ENCODE results near the gene PCYT1A.
"Not testable (repeated sequence)": the region's sequence is repeated elsewhere in the genome, so short reads cannot be mapped to it uniquely, and the experiment has no call there.

Gene PCYT1A

DNA sequence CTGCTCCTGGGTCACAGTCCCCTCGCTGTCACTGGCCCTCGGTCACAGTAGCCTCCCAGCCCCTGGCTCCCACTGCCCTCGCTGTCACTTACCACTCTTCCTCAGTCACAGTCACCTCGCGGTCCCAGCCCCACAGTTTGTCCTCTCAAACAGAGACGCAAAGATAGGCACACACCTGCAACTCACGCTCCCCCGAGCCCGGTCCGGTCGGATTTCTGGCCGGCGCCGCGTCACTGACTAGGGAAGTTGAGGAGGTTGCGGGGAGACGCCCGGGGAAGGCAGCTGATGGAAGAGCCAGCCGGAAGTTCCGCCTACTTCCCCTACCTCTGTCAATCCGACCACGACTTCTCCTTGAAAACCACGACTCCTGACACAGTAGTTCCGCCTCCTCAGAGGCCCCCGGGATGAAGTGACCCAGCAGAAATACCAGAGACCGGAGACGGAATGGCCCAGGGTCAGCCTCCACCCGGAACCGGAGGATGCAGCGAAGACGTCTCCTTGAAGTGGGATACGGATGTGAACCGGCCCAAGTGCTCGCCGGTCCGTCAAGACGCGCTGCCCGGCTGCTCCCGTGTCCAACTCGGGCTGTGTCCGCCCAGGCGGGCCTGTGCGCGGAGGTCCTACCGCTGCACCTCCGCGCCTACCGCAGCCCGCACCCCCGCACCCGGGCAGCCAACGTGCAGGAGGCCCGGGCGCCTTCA lies at the start of gene PCYT1A:
TSS of gene PCYT1A (minus strand) at position 287 of the 701 bp plus-strand sequence. CDS start 17,195 bp downstream, outside the sequence.
- peak; percentile 73 for DNase-seq (ENCODE audit: low read depth)

DNA sequence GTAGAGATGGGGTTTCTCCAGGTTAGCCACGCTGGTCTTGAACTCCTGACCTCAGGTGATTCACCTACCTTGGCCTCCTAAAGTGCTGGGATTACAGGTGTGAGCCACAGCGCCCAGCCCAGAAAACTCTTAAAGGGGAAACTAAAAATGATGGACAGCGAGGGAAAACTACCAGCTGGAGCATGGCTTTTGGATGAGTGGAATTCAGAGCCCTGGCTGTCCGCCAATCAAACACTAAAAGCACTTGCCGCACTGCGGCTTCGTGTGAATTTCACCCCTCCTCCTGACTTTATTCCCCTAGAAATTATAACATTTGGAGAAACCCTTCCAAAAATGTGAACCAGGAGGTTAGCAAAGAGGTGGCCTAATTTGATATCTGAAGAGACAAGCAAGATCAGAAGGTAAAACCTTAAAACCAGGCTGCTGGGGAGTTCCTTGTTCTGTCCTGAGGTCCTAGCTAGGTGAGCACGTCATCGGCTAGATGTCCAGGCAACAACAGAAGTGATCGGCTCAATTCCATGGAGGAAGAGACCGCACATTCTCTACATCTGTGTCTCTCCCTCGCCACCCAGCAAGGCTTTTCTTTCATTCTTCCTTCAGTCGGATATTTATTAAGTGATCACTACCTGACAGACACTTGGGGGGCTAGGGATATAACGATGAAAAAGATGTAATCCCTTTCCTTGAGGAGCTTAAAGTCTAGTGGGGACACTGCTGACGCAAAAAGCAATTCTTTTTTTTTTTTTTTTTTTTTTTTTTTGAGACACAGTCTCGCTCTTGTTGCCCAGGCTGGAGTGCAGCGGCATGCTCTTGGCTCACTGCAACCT lies 49.0 kb upstream of the PCYT1A start:
- DNase-seq (ENCODE audit: low read depth), result no peak

DNA sequence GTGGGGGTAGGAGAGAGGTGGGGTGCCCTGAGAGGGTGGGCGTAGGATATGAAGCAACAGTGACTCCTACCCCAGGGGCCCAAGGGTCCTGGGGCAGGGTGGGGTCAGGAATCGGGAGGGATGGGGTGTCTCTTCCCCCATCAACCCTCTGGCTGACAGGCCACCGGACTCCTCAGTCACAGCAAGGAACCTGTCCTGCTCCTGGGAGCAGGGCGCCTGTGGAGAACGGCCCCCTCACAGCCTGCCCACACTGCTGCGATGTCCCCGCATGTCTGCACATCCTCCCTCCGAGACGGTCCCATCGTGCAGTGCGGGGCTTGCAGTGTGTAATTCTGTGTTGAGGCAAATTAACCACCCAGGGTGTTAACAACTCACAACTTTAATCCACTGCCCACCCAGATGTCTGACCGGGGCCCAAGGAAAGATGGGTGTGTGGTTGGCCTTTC lies 48.0 kb upstream of the PCYT1A start:
- DNase-seq (ENCODE audit: low read depth), result no peak

DNA sequence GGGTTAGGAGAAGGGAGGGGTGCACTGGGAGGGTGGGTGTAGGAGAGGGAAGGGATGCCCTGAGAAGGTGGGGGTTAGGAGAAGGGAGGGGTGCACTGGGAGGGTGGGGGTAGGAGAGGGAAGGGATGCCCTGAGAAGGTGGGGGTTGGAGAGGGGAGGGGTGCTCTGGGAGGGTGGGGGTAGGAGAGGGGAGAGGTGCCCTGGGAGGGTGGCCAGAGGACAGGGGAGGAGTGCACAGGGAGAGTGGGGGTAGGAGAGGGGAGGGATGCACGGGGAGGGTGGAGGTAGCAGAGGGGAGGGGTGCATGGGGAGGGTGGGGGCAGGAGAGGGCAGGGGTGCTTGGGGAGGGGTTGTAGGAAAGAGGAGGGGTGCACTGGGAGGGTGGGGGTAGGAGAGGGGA lies 47.5 kb upstream of the PCYT1A start:
- DNase-seq (ENCODE audit: low read depth), result no peak

DNA sequence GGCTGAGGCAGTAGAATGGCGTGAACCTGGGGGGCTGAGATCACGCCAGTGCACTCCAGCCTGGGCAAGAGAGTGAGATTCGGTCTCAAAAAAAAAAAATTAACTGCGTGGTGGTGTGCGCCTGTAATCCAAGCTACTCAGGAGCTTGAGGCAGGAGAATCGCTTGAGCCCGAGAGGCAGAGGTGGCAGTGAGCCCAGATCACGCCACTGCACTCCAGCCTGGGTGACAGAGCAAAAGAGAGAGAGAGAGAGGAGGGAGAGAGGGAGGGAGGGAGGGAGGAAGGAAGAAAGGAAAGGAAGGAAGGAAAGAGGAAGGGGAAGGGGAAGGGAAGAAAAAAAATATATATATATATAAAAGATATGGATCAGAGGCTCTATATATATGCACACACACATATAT lies 44.6 kb upstream of the PCYT1A start:
- DNase-seq (ENCODE audit: low read depth), result no peak

DNA sequence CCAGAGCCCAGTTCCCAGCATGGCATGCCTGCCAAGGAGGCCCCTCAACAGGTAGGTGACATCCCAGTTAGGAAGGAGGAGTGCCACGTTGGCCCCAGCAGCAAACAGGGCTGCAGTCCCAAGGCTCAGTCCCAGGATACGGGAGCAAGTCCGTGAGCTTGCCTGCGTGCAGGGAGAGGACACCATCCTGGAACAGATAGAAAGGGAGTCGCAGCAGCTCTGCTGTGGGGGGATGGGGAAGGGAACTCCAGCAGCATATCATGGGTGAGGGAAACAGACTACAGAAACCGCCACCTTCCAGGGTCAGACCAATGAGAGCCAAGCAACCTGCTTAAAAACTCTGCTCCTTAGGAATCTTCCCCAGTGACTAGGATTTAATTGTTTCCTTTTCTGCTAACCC lies 39.9 kb upstream of the PCYT1A start:
- DNase-seq (ENCODE audit: low read depth), result no peak

DNA sequence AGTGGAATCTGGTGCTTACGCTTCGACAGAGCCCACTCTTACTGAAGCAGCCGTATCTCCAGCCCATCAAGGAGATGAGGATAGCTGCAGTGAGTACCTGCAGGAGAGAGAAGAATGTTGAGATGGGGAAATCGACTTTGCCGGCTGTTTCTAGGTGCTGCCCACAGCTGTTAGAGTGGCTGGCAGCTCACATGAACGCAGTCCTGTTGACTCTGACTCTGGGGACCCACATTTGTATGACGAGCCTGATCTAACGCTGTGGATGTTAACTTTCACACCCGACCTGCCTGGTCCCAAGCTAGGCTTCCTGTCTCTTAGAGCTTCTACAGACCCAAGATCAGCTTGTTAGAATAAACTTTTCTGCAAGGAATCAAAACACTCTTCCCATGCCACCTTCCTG lies 39.4 kb upstream of the PCYT1A start:
- no peak for DNase-seq (ENCODE audit: low read depth)

DNA sequence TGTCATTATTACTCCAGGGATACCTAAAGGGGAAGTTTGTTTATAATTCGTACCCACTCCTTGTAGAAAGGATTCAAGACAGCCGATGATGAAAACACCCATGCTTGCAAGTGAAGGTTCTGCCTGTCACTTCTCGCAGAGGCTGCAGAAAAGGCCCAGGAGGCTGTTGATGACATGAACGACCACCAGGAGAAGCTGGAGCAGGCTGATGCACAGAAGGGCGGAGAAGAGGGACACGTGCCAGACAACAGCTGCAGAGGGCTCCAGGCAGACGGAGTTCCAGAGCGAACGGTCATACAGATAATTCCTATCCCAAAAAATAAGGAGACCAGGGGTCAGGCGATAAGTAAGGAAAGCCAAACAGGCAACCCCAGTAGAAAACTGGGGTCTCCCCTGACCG lies 36.2 kb upstream of the PCYT1A start:
- DNase-seq (ENCODE audit: low read depth), result no peak

DNA sequence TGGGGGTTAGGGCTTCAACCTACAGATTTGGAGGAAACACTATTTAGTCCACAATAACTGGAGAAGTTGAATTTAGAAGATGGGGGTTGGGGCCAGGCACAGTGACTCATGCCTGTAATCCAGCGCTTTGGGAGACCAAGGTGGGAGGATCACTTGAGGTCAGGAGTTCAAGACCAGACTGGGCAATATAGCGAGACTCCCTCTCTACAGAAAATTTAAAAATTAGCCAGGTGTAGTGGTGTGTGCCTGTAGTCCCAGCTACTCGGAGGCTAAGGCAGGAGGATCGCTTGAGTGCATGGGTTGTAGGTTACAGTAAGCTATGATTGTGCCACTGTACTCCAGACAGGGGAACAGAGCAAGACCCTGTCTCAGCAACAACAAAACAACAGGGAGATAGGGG lies 35.5 kb upstream of the PCYT1A start:
- no peak for DNase-seq (ENCODE audit: low read depth)

DNA sequence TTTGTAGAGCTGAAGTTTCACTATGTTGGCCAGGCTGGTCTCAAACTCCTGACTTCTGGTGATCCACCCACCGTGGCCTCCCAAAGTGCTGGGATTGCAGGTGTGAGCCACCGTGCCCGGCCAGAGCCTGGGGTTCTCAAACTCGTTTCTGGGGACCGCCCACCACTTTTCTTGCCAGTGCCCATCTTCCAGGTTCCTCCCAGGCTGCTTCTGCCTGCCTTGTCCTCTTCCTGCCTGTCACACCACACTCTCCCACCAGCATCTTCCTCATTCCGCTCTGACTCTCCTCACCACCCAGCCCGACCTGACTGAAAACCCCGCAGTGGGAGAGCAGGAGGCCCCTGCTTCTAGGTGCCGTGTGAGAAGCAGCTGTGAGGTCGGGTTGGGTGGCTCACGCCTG lies 33.6 kb upstream of the PCYT1A start:
- DNase-seq (ENCODE audit: low read depth), result no peak

DNA sequence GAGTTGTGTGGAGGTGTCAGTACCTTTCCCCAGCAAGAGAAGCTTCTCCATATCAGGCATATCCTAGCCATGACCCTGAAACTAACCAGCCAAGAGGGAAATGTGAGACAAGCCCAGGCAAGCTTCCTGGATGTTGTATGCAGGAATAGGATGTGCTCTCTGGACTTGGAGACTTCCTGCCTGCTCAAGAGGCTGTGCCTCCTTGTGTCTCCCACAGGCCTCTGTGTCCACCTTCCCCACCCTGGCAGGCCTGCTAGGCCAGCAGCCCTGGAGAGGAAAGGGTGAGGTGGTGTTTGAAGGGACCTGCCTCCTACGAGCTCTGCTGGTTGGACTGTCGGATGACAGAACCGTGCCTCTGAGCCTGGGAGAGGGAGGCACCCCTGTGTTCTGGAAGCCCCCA lies 32.6 kb upstream of the PCYT1A start:
- DNase-seq (ENCODE audit: low read depth), result no peak

DNA sequence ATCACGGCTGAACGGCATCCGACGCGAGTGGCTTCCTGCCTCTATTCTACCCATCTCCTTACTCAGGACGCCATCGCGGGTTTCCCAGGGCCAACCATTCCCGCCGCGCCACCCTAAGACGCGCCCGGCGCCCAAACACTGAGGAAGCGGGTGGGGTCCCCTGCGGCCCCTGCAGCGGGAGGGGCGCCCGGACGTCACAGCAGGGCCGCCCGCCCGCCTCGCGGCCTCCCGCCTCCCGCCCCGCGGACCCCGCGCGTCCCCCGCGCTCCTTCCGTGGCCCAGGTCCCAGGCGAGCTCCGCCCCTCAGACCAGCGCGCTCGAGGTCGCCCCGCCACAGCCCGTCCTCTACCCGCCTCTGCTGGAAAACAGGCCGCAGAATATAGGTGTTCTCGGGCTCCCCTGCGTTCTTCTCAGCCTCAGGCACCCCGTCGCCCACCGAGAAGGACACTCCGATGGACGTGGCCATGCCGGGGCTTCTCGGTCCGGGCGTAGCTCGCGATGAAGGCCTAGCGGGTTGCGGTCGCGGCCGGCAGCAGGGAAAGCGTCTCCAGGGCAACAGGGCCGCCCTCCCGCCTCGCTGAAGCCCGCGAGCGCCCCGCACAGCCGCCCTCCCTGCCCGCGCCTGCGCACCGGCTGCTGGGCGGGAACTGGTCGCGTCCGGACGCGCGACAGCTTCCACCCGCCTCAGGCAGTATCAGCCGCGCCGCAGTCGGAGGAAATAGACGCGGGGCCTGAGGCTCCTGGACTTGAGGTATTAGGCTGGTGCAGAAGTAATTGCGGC lies 30.4 kb upstream of the PCYT1A start, which contains the start of gene DYNLT2B:
TSS of gene DYNLT2B (minus strand) at position 554 of the 781 bp plus-strand sequence. CDS start at position 466, 88 bp downstream.
- DNase-seq (ENCODE audit: low read depth), result peak; percentile 91

DNA sequence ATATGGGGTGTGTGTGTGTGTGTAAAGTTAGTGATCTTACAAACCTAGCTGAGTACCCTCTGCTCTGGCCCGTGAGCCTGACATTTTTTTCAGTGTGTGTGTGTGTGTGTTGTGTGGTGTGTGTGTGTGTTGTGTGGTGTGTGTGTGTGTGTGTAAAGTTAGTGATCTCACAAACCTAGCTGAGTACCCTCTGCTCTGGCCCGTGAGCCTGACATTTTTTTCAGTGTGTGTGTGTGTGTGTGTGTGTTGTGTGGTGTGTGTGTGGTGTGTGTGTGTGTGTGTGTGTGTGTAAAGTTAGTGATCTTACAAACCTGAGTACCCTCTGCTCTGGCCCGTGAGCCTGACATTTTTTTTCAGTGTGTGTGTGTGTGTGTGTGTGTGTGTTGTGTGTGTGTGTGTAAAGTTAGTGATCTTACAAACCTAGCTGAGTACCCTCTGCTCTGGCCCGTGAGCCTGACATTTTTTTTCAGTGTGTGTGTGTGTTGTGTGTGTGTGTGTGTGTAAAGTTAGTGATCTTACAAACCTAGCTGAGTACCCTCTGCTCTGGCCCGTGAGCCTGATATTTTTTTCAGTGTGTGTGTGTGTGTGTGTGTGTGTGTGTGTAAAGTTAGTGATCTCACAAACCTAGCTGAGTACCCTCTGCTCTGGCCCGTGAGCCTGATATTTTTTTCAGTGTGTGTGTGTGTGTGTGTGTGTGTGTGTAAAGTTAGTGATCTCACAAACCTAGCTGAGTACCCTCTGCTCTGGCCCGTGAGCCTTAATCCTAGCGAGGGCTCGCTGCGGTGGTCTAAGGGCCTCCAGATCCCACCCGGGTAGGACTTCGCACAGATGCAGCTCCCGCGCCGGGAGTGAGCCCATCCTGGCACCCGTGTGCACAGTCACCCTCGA lies 29.5 kb upstream of the PCYT1A start:
- DNase-seq (ENCODE audit: low read depth), result not testable (repeated sequence)

DNA sequence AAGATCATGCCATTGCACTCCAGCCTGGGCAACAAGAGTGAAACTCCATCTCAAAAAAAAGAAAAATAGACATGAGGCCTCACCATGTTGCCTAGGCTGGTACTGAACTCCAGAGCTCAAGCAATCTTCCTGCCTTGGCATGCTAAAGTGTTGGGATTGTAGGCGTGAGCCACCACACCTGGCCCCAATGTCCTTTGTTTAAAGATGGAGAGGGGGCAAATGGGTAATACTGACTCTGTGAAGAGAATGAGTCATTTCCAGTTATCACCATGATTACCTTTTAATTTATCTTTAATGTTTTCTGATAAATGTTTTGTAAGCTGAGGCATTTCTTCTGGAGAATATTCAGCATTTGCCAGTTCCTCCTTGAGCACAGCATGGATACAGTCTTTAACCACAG lies 28.3 kb upstream of the PCYT1A start:
- DNase-seq (ENCODE audit: low read depth), result no peak

DNA sequence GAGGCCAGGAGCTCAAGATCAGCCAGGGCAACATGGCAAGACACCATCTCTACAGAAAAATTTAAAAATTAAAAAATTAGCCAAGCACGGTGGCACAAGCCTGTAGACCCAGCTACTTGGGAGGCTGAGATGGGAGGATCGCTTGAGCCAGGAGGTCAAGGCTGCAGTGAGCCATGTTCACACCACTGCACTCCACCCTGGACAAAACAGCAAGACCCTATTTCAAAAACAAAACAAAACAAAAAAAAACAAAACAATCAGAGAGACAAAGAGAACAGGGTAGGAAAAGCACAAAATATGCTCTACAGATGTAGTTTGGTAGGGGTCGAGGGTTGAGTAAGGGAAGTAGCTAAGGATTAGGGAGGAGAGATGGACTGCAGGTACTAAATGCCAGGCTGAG lies 27.1 kb upstream of the PCYT1A start:
- no peak for DNase-seq (ENCODE audit: low read depth)

DNA sequence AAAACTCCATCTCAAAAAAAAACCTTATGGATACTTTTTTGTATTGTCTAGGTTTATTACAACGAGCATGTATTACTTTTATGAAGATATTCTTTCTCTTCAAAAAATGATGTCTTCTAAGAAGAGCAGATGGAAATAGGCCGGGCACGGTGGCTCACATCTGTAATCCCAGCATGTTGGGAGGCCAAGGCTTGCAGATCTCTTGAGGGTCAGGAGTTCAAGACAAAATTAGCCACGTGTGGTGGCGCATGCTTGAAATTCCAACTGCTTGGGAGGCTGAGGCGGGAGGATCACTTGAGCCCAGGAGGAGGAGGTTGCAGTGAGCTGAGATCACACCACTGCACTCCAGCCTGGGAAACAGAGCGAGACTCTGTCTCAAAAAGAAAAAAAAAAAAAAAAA lies 26.6 kb upstream of the PCYT1A start:
- not testable (repeated sequence) for DNase-seq (ENCODE audit: low read depth)

DNA sequence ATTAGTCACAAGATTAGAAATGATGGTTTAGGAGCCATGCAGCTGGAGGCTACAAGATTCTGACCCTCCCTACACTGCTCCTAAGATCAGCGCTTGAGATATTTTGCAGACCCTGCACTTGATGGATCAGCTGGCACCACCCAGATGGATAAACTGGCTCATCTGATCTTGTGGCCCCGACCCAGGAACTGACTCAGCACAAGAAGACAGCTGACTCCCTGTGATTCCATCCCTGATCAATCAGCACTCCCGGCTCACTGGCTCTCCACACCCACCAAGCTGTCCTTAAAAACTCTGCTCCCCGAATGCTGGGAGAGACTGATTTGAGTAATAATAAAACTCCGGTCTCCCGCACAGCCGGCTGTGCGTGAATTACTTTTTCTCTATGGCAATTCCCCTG lies 15.4 kb upstream of the PCYT1A start:
- DNase-seq (ENCODE audit: low read depth), result not testable (repeated sequence)

DNA sequence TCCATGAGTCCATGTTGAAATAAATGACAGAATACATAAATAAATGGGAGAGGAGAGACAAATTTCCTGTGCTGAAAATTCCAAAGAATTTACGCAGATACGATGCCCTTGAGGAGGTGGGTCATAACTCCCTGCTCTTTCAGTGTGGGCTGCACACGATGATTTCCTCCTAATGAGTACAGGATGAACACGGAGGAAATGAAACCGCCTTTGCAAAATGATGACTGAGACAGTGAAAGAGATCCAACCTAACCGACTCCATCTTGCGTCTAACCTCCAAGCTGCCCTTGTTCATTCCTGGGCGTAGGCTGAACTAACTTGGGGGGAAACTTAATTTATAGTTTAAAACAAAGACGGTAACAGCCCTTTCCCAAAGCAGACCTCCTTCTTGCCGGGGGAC lies 15.0 kb upstream of the PCYT1A start:
- not testable (repeated sequence) for DNase-seq (ENCODE audit: low read depth)

DNA sequence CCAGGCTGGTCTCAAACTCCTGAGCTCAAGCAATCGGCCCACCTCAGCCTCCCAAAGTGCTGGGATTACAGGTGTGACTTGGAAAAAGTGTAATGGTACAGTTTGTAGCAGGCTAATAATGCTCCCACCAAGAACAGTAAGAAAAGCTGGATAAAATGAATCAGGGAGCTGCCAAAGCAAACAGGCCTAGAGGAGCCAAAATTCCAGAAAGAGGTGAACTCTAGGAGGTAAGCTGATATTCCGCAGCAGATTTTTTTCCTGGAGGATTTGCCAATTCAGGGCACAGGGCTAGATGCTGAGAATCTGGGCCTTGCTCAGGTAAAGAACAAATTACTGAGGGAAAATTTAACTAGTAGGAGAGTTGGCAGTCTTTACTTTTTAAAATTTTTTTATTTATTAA lies 11.0 kb upstream of the PCYT1A start:
- no peak for DNase-seq (ENCODE audit: low read depth)

DNA sequence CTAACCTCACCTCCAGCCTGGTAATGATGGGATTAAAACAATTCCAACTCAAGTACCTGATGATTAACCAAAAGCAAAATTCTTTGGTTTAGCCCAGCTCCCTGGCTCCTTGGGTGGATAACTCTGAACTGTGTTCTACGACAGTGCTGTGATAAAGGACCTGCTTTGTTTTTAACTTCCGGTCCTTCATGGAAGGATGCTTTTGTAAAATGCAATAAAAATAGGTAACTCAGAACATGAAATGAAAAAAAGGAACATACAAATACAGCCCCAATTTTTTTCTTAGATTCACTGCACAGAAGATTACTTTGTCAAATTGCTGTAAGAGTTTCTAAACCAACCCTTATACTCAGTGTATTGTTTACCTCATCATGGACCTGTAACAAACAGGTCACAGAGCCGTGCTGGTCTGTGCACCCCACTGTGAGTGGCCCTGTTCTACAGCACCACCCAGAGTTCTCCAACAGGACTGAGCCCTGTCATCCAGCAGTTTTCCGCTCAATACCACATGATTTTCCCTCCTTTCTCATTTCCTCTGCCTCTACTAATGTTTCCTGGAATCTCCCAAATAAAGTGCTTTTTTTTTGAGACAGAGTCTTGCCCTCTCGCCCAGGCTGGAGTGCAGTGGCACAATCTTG lies 4.9 kb upstream of the PCYT1A start:
- DNase-seq (ENCODE audit: low read depth), result no peak

DNA sequence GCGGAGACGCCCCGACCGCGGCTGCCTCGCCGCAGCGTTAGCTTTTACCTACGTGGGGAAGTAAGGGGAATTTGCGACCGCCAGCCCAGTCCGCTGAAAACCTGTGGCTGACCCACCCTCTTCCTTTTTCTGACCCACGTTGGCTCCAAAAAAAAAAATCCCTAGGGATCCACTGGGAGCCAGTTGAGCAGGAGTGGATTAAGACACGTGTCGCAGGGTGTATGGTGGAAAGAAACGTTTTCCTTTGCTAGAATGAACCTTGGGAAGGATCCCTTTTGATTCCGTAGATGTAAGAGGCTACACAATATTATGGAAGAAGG lies 575 bp upstream of the PCYT1A start:
- DNase-seq (ENCODE audit: low read depth), result no peak

All from activated T-cell treated with anti-CD3 and anti-CD28 coated beads for 48 hours (primary cell).